GM06990 (cell line): ENCODE data around the gene CMPK1.
"Not testable (repeated sequence)": the region's sequence is repeated elsewhere in the genome, so short reads cannot be mapped to it uniquely, and the experiment has no call there.

ENCODE experiments used
- DNase-seq: peaks from one replicate; pipeline ENCODE4 v3.0.0-alpha.2; 2011; ENCODE audit not compliant: insufficient read length; ENCODE audit errors: extremely low read depth
- H3K27me3 ChIP-seq: replicated peaks from 2 replicates; pipeline ENCODE4 v1.6.0; 2011; ENCODE audit warnings: low read length; ENCODE audit not compliant: control insufficient read depth, insufficient read depth
- H3K36me3 ChIP-seq: 2 replicates; pipeline ENCODE4 v1.5.1; 2011; ENCODE audit warnings: low read length; ENCODE audit not compliant: control insufficient read depth, insufficient read depth
- H3K4me3 ChIP-seq: replicated peaks from 2 replicates; pipeline ENCODE4 v1.5.1; 2011; ENCODE audit warnings: low read depth, mild to moderate bottlenecking, control low read depth, low read length
- CTCF ChIP-seq: IDR thresholded peaks from 2 replicates; pipeline ENCODE4 v1.5.1; 2011; ENCODE audit warnings: low read length, control low read depth, mild to moderate bottlenecking, inconsistent platforms; ENCODE audit not compliant: insufficient read depth, poor library complexity, severe bottlenecking

The CMPK1 gene, protein sequence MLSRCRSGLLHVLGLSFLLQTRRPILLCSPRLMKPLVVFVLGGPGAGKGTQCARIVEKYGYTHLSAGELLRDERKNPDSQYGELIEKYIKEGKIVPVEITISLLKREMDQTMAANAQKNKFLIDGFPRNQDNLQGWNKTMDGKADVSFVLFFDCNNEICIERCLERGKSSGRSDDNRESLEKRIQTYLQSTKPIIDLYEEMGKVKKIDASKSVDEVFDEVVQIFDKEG

DNA sequence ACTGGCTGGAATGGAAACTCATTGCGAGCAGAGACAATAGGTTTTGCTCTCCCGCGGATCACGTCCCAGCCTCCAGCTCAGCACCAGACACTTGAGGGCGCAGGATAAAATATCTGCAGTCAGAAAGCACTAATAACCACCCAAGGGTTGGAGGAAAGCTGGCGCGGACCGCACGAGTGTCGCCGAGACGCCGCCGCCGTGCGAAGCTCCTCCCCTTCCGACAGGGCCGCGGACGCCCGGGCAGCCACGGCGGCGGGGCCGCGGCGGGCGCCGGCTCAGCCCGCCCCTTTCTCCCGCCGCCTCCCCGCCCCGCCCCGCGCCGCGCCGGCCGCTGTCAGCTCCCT is at the start of gene CMPK1:
CMPK1 (plus strand) TSS at position 213 of the 344 bp plus-strand sequence. CDS start 156 bp downstream, outside the sequence.
- no peaks in the 10 kb centered on the region for H3K36me3 ChIP-seq
- peak; percentile 87 for DNase-seq
- TF ChIP-seq CTCF = peak; percentile 34
- H3K27me3 ChIP-seq = no peaks in the 10 kb centered on the region
- peak within 1 kb of the TSS; percentile 85 for H3K4me3 ChIP-seq

- H3K4me3 ChIP-seq, DNase-seq, H3K27me3 ChIP-seq, H3K36me3 ChIP-seq: not testable (repeated sequence)
Observed at GRCh38 chr1:47288116-47288515, 45.5 kb upstream of the CMPK1 start.

DNA sequence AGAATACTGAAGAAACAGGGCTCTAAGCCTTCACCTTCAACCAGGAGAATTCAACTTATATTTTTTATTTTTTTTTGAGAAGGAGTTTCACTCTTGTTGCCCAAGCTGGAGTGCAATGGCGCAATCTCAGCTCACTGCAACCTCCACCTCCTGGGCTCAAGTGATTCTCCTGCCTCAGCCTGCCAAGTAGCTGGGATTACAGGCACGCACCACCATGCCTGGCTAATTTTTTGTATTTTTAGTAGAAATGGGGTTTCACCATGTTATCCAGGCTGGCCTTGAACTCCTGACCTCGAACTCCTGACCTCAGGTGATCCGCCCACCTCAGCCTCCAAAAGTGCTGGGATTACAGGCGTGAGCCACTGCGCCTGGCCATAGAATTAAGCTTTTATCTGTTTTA is 38.7 kb upstream of the CMPK1 start:
- not testable (repeated sequence) for DNase-seq

DNA sequence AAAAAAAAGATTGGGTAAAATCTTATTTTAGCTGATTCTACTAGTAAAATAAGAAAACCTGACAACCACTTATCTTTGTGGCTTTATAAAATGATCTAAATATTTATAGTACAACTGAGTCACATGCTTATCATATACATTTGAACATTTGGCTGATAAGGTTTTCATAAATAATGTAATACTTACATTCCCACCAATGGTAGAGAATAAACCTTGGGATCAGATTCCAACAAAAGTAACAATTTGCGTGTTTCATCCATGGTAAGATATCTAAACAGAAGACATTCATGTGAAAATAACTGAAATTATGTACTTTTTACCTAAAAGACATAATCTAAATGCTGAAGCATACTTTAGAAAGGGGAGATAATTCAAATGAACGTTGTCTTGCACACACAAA is 38.0 kb upstream of the CMPK1 start:
- no peak for DNase-seq
- no peak for TF ChIP-seq CTCF
- Histone ChIP-seq H3K4me3 (no peak overlapping the region), H3K27me3 (no peaks in the 10 kb centered on the region), H3K36me3 (peaks cover 9% of the 10 kb centered on the region)

More for the DNA sequence above, 38.7 kb upstream of the CMPK1 start:
- not testable (repeated sequence) for H3K4me3 ChIP-seq, H3K36me3 ChIP-seq, H3K27me3 ChIP-seq

DNA sequence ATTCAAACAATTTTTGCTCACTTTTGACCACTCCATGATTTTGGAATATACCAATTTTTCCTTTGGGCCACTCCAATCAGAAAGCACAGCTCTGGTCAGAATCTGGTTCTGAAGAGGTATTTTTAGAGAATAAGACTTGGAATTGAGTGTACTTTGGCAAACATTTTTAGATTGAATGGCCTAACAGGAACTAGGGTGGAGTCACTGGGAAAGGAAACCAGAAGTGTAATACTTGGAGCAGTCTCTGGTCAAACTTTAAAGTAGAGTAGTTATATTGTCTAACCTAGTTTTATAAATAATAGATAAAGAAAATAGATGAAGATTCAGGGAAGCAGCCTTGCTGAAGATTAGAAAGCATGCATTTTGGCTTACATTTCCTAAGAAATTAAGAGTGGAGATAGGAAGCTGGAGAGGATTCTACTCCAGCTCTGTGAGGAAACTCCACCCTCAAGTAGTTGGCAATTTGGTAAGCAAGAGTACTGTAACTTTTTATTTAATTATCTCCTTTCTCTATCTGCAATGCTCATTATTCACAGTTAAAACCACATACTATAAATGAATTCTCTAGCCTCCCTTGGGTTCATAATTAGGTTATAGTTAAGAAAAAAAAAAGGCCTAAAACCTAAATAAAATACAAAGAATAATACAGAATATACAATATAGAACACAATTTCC is 35.4 kb upstream of the CMPK1 start:
- DNase-seq = no peak
- no peak for TF ChIP-seq CTCF
- peaks cover 6% of the 10 kb centered on the region for H3K36me3 ChIP-seq
- no peaks in the 10 kb centered on the region for H3K27me3 ChIP-seq
- H3K4me3 ChIP-seq = no peak overlapping the region

DNA sequence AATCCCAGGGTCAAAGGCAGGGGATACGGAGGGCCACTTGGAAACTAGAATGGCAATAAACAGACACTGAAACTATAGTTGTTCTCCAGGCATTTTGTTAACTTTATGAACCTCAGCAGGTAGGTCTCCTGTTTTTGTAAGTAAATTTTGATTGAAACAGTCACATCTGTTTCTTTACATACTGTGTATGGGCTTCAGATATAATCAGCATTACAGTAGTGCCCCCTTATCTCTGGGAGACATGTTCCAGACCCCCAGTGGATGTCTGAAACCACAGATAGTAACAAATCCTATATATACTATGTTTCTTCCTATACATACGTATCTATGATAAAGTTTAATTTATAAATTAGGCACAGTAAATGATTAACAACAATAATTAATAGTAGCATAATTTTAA is 31.1 kb upstream of the CMPK1 start:
- DNase-seq = no peak

More for the DNA sequence above, 31.1 kb upstream of the CMPK1 start:
- peaks cover 7% of the 10 kb centered on the region for H3K36me3 ChIP-seq
- no peaks in the 10 kb centered on the region for H3K27me3 ChIP-seq
- no peak overlapping the region for H3K4me3 ChIP-seq
- no peak for TF ChIP-seq CTCF
